K562 (cell line): Measurements from ENCODE around the gene TJP3. TPM values are rescaled to one million over a fixed set of nuclear protein-coding genes. Genes with fewer than 3 reads are reported as not detected.

ENCODE experiments used
- ATAC-seq: fragments of 200-7000 bp; cut with Tn5 transposase; 3 replicates; pipeline ENCODE4 v1.9.1; 2020; ENCODE audit warnings: moderate library complexity
- BruUV-seq: library from RNA; stranded (reverse); fragments of 400-500 nt; replicated peaks from 2 replicates; lab custom pipeline; 2021; lab: Mats Ljungman, UMichigan
- CTCF ChIA-PET: fragments of 300-600 bp; formaldehyde crosslinking; extraction: SDS; loops from one replicate; lab custom pipeline; 2021; ENCODE audit warnings: low intra/inter-chr PET ratio; lab: Yijun Ruan, JAX
- POLR2A ChIA-PET: fragments of 300-600, 350-650 bp; sonication (Branson Sonifier 250); formaldehyde crosslinking; extraction: SDS; loops from one replicate; lab custom pipeline; 2021; ENCODE audit warnings: antibody characterized with exemption, inconsistent platforms; lab: Yijun Ruan, JAX
- DNase-seq, 4 experiments: peaks; one replicate each; pipeline versions ENCODE4 v3.0.0 to v3.0.0-alpha.2; 2011 to 2018; ENCODE audit warnings: low spot score in 3 of 4, mixed read lengths in 3 of 4; ENCODE audit errors: extremely low read depth in 1 of 4
- FAIRE-seq: peaks from 2 replicates; lab custom pipeline; 2011; peaks lifted over from hg19 to GRCh38; lab: Jason Lieb, UNC
- H2AFZ ChIP-seq: 2 replicates; pipeline ENCODE4 v1.6.0; 2011; ENCODE audit warnings: low read depth, low read length, control low read depth, inconsistent platforms
- H3K27ac ChIP-seq: fragments of 200-600 bp; 3 replicates; pipeline ENCODE4 v1.8.0; 2011; ENCODE audit warnings: low read depth, mild to moderate bottlenecking, control low read depth, inconsistent platforms, low read length, moderate library complexity, mixed read lengths; ENCODE audit errors: extremely low read depth
- H3K27me3 ChIP-seq, 2 experiments: fragments of 300-600 bp in 1 of 2; 2 replicates in 1 of 2; 3 replicates in 1 of 2; pipeline versions ENCODE4 v1.6.0 to v1.8.0; 2011; ENCODE audit warnings: inconsistent platforms in 2 of 2, low read length in 2 of 2, mild to moderate bottlenecking in 1 of 2, mixed read lengths in 1 of 2, moderate library complexity in 1 of 2; ENCODE audit not compliant: control insufficient read depth in 2 of 2, insufficient read depth in 2 of 2
- H3K36me3 ChIP-seq: fragments of 300-600 bp; 3 replicates; pipeline ENCODE4 v1.8.0; 2011; ENCODE audit warnings: mild to moderate bottlenecking, low read length, inconsistent platforms; ENCODE audit not compliant: control insufficient read depth, insufficient read depth
- H3K4me1 ChIP-seq, 2 experiments: fragments of 200-600 bp in 1 of 2; replicated peaks in 1 of 2; 2 replicates in 1 of 2; 3 replicates in 1 of 2; pipeline versions ENCODE4 v1.5.1 to v1.8.0; 2011; ENCODE audit warnings: inconsistent platforms in 2 of 2, low read length in 2 of 2, mild to moderate bottlenecking in 1 of 2, mixed read lengths in 1 of 2, moderate library complexity in 1 of 2; ENCODE audit not compliant: control insufficient read depth in 2 of 2, insufficient read depth in 2 of 2
- H3K4me2 ChIP-seq: 2 replicates; pipeline ENCODE4 v1.6.1; 2011; ENCODE audit warnings: low read length, control low read depth, inconsistent platforms, mixed read lengths; ENCODE audit not compliant: insufficient read depth
- H3K4me3 ChIP-seq: fragments of 200-600 bp; sonication (generic), shearing (Covaris generic); 2 replicates; pipeline ENCODE4 v1.5.1; 2016; ENCODE audit warnings: control low read depth, inconsistent platforms
- H3K79me2 ChIP-seq: fragments of 200-600 bp; 3 replicates; pipeline ENCODE4 v1.8.0; 2011; ENCODE audit warnings: low read length, inconsistent platforms; ENCODE audit not compliant: control insufficient read depth, insufficient read depth
- H3K9ac ChIP-seq, 2 experiments: 2 replicates each; pipeline versions ENCODE4 v1.6.0 to v1.6.1; 2011; ENCODE audit warnings: low read depth in 2 of 2, low read length in 2 of 2, control low read depth in 1 of 2, inconsistent platforms in 1 of 2, mild to moderate bottlenecking in 1 of 2, mixed read lengths in 1 of 2; ENCODE audit not compliant: insufficient read depth in 1 of 2
- H3K9me1 ChIP-seq: one replicate; pipeline ENCODE4 v1.6.0; 2011; ENCODE audit warnings: inconsistent platforms, mild to moderate bottlenecking, low read length, moderate library complexity; ENCODE audit not compliant: control insufficient read depth, insufficient read depth
- H3K9me3 ChIP-seq: replicated peaks from 2 replicates; pipeline ENCODE4 v1.5.1; 2011; ENCODE audit warnings: low read depth, low read length, inconsistent platforms; ENCODE audit not compliant: control insufficient read depth, insufficient read depth
- H4K20me1 ChIP-seq: replicated peaks from 2 replicates; pipeline ENCODE4 v1.6.1; 2011; ENCODE audit warnings: low read length, inconsistent platforms, mixed read lengths; ENCODE audit not compliant: control insufficient read depth, insufficient read depth
- BACH1 ChIP-seq: fragments of 200-800 bp; sonication (Bioruptor generic); IDR thresholded peaks from 2 replicates; pipeline ENCODE4 v1.6.1; 2016; ENCODE audit warnings: missing genetic modification characterization, missing compliant biosample characterization
- BRD9 ChIP-seq: fragments of 450-650 bp; IDR thresholded peaks from 2 replicates; pipeline ENCODE4 v1.6.1; 2018; ENCODE audit warnings: low read depth; ENCODE audit not compliant: partially characterized antibody
- CUX1 ChIP-seq: fragments of 200-800 bp; sonication (Bioruptor generic); IDR thresholded peaks from 2 replicates; pipeline ENCODE4 v1.6.1; 2016; ENCODE audit warnings: missing genetic modification characterization, missing compliant biosample characterization
- MBD2 ChIP-seq: sonication (generic); IDR thresholded peaks from 2 replicates; pipeline ENCODE4 v1.6.1; 2016; ENCODE audit warnings: low read depth, borderline replicate concordance
- MTA3 ChIP-seq: fragments of 450-650 bp; formaldehyde crosslinking; IDR thresholded peaks from 2 replicates; pipeline ENCODE4 v1.6.1; 2017; ENCODE audit warnings: mild to moderate bottlenecking, borderline replicate concordance
- NCOA4 ChIP-seq: fragments of 450-650 bp; IDR thresholded peaks from 2 replicates; pipeline ENCODE4 v1.6.1; 2018; ENCODE audit warnings: mild to moderate bottlenecking; ENCODE audit not compliant: partially characterized antibody
- PHTF2 ChIP-seq: fragments of 250-450 bp; sonication (Bioruptor Pico); IDR thresholded peaks from 2 replicates; pipeline ENCODE4 v1.5.0; 2021; ENCODE audit warnings: mild to moderate bottlenecking
- PTBP1 ChIP-seq: fragments of 200-400 bp; formaldehyde crosslinking; IDR thresholded peaks from 2 replicates; pipeline ENCODE4 v1.6.1; 2017; ENCODE audit warnings: low read depth, low read length
- RFX5 ChIP-seq: IDR thresholded peaks from 2 replicates; pipeline ENCODE4 v1.6.1; 2011; ENCODE audit warnings: low read depth, mild to moderate bottlenecking, improper control_type of control experiment, low read length
- USF2 ChIP-seq: sonication (generic); formaldehyde crosslinking; IDR thresholded peaks from 2 replicates; pipeline ENCODE4 v1.5.0; 2020; ENCODE audit warnings: missing genetic modification reagents
- ZHX1 ChIP-seq: fragments of 150-350 bp; conservative IDR thresholded peaks from 2 replicates; pipeline ENCODE4 v1.6.1; 2014; ENCODE audit warnings: low read length
- ZNF551 ChIP-seq: fragments of 250-450 bp; sonication (Bioruptor Pico); IDR thresholded peaks from 2 replicates; pipeline ENCODE4 v1.5.0; 2021; ENCODE audit warnings: mild to moderate bottlenecking, moderate library complexity
- ZNF717 ChIP-seq: fragments of 250-450 bp; sonication (Bioruptor Pico); IDR thresholded peaks from 2 replicates; pipeline ENCODE4 v1.5.0; 2021
- WGBS: fragments of 100-300 bp; shearing (Covaris generic); methylation state at CpG from one replicate; pipeline ENCODE4 v1.1.6; 2016; ENCODE audit warnings: low coverage, mixed read lengths; ENCODE audit not compliant: insufficient coverage; ENCODE audit errors: missing lambda C conversion rate; 5-methylcytosine and 5-hydroxymethylcytosine counted together
- in situ Hi-C: fragments of 300-500 bp; cut with MboI; formaldehyde crosslinking; loops from 4 replicates; pipeline ENCODE4 v1.15.0; 2018; ENCODE audit warnings: inconsistent platforms, mixed read lengths
- intact Hi-C: fragments of 100-400 bp; cut with micrococcal nuclease; formaldehyde crosslinking; loops from 2 replicates; pipeline ENCODE4 v1.14.2; 2022
- polyA plus RNA-seq, 8 experiments: library from polyadenylated mRNA; depleted of rRNA in 4 of 8; stranded (reverse) in 5 of 8; unstranded in 3 of 8; fragments of >200 nt; fragmentation: Nextera tagmentation in 2 of 8; fragmentation: Illumina TruSeq in 1 of 8; extraction: Ambion mirVana in 2 of 8; extraction: Trizol in 1 of 8; gene quantifications; 2 replicates each; pipeline versions ENCODE4 v1.2.1 to v1.2.3, GENCODE V29; 2011 to 2014; ENCODE audit warnings: inconsistent platforms in 1 of 8, missing spikeins in 1 of 8
- total RNA-seq, 7 experiments: library from RNA; depleted of rRNA in 6 of 7; stranded (reverse); fragments of >200 nt in 6 of 7; fragmentation: Illumina TruSeq in 2 of 7; extraction: Trizol in 2 of 7; gene quantifications; 2 replicates each; pipeline versions ENCODE4 v1.2.1 to v1.2.3, GENCODE V29; 2011 to 2021; ENCODE audit warnings: low replicate concordance in 1 of 7

Gene TJP3
- total and polyA plus RNA-seq, 9 of the 15 experiments (the other 6 are each of a cell fraction or from before 2014, with no cell fraction given): 0.11 to 2.4 (median 0.57) TPM; not detected in 1

- ATAC-seq (no peak), DNase-seq (no peak), FAIRE-seq (peak; percentile 55)
- Histone ChIP-seq H3K4me1 (peaks cover 0 to 35% of the 10 kb centered on the region in 2 experiments; a peak in 3 of 5 replicates), H3K27me3 (no peaks in the 10 kb centered on the region), H2AFZ (no peak overlapping the region), H3K4me3 (no peak overlapping the region), H3K79me2 (no peaks in the 10 kb centered on the region), H3K9me3 (peaks cover 7% of the 10 kb centered on the region), H3K36me3 (no peaks in the 10 kb centered on the region), H3K9ac (no peak overlapping the region), H3K27ac (no peak overlapping the region), H3K9me1 (no peaks in the 10 kb centered on the region), H4K20me1 (no peaks in the 10 kb centered on the region), H3K4me2 (no peak overlapping the region)
- intact Hi-C loops (no loop called here), in situ Hi-C loops (no loop called here)
- ChIA-PET POLR2A (no interaction called here), CTCF (no interaction called here)
- BruUV-seq: no TSS peak
- 40% methylated on average over 1 of the region's 1 CpG for WGBS
- TF ChIP-seq USF2 (CRISPR knock-in tag) (no peak), BACH1 (tag) (no peak), CUX1 (no peak), MTA3 (no peak), BRD9 (no peak), ZNF551 (CRISPR knock-in tag) (no peak), PHTF2 (CRISPR knock-in tag) (no peak), NCOA4 (no peak), PTBP1 (no peak), ZNF717 (CRISPR knock-in tag) (no peak), MBD2 (0 out of 2 replicates have a peak, but pooled peaks have one; percentile 21), ZHX1 (no peak), RFX5 (no peak)
These were observed 68.4 kb downstream of the TJP3 start for GRCh38 chr19:3776479-3777040.
